NCI-H1930 (cell line): ENCODE results near the gene AARS1.
"Not testable (repeated sequence)": the region's sequence is repeated elsewhere in the genome, so short reads cannot be mapped to it uniquely, and the experiment has no call there.

ENCODE experiments used
- DNase-seq, 2 experiments: peaks; one replicate each; lab custom pipeline; 2025; lab: John Stamatoyannopoulos, UW

The AARS1 gene

GRCh38 chr16:70224645-70225044 is 64.7 kb downstream of the AARS1 start:
- DNase-seq = not testable (repeated sequence)

- DNase-seq = not testable (repeated sequence)
Measured at GRCh38 chr16:70223971-70224513, 65.3 kb downstream of the AARS1 start.

GRCh38 chr16:70223216-70223615 is 66.1 kb downstream of the AARS1 start:
- DNase-seq = not testable (repeated sequence)

GRCh38 chr16:70222574-70222973 is 66.7 kb downstream of the AARS1 start:
- not testable (repeated sequence) for DNase-seq

GRCh38 chr16:70218586-70218985 is 70.7 kb downstream of the AARS1 start:
- not testable (repeated sequence) for DNase-seq

GRCh38 chr16:70206382-70206781 is 82.9 kb downstream of the AARS1 start:
- DNase-seq = not testable (repeated sequence)

- not testable (repeated sequence) for DNase-seq
Measured at GRCh38 chr16:70204668-70205405, 84.5 kb downstream of the AARS1 start.

- not testable (repeated sequence) for DNase-seq
Measured at GRCh38 chr16:70204010-70204409, 85.3 kb downstream of the AARS1 start.

- DNase-seq = not testable (repeated sequence)
Measured at GRCh38 chr16:70203508-70203907, 85.8 kb downstream of the AARS1 start.
